GM19025 (cell line): Measurements from ENCODE around the gene INPP4B.
"Not testable (repeated sequence)": the region's sequence is repeated elsewhere in the genome, so short reads cannot be mapped to it uniquely, and the experiment has no call there.

Experiments
- ATAC-seq: cut with Tn5 transposase; IDR thresholded peaks from one replicate; pipeline ENCODE4 v1.9.1; 2021; ENCODE audit warnings: mild to moderate bottlenecking, low read depth, moderate library complexity; ENCODE audit not compliant: unreplicated experiment

Gene INPP4B

GRCh38 chr4:142068304-142068703 lies 777.8 kb downstream of the INPP4B start:
- ATAC-seq = not testable (repeated sequence)

- ATAC-seq = not testable (repeated sequence)
Observed at GRCh38 chr4:142066562-142066961, 779.5 kb downstream of the INPP4B start.

GRCh38 chr4:142065086-142065647 lies 780.9 kb downstream of the INPP4B start:
- ATAC-seq = no peak

- ATAC-seq = no peak
Observed at GRCh38 chr4:142064181-142064580, 781.9 kb downstream of the INPP4B start.

- ATAC-seq = no peak
Observed at GRCh38 chr4:142045996-142046395, 800.1 kb downstream of the INPP4B start.

- ATAC-seq = no peak
Observed at GRCh38 chr4:142044271-142044670, 801.8 kb downstream of the INPP4B start.

GRCh38 chr4:142043509-142043908 lies 802.6 kb downstream of the INPP4B start:
- ATAC-seq = no peak

- ATAC-seq = no peak
Observed at GRCh38 chr4:142041788-142042187, 804.3 kb downstream of the INPP4B start.

- ATAC-seq = no peak
Observed at GRCh38 chr4:142040043-142040442, 806.1 kb downstream of the INPP4B start.

GRCh38 chr4:142036795-142037583 lies 809.1 kb downstream of the INPP4B start:
- no peak for ATAC-seq

- no peak for ATAC-seq
Observed at GRCh38 chr4:142035566-142035965, 810.5 kb downstream of the INPP4B start.

GRCh38 chr4:142034101-142034500 lies 812.0 kb downstream of the INPP4B start:
- no peak for ATAC-seq

GRCh38 chr4:142030010-142030409 lies 816.1 kb downstream of the INPP4B start:
- no peak for ATAC-seq

- ATAC-seq = no peak
Observed at GRCh38 chr4:142021761-142022160, 824.3 kb downstream of the INPP4B start.

- no peak for ATAC-seq
Observed at GRCh38 chr4:142021181-142021580, 824.9 kb downstream of the INPP4B start.

GRCh38 chr4:142016031-142016430 lies 830.1 kb downstream of the INPP4B start:
- no peak for ATAC-seq

- no peak for ATAC-seq
Observed at GRCh38 chr4:142009751-142010150, 836.4 kb downstream of the INPP4B start.

GRCh38 chr4:142005519-142005918 lies 840.6 kb downstream of the INPP4B start:
- ATAC-seq = no peak

GRCh38 chr4:141999446-142000143 lies 846.5 kb downstream of the INPP4B start:
- ATAC-seq = no peak

GRCh38 chr4:141995056-141995455 lies 851.0 kb downstream of the INPP4B start:
- no peak for ATAC-seq

- no peak for ATAC-seq
Observed at GRCh38 chr4:141977433-141977832, 868.7 kb downstream of the INPP4B start.
